ENCODE measurements around the gene STAG1.

STAG1 gene

GRCh38 chr3:136329593-136329992 is 422.6 kb downstream of the STAG1 start:
- no peak for DNase-seq (ENCODE audit: low read depth)

- DNase-seq (ENCODE audit: low read depth), result no peak
These were observed 424.5 kb downstream of the STAG1 start for GRCh38 chr3:136327671-136328070.

GRCh38 chr3:136326316-136326715 is 425.9 kb downstream of the STAG1 start:
- no peak for DNase-seq (ENCODE audit: low read depth)

- no peak for DNase-seq (ENCODE audit: low read depth)
These were observed 440.2 kb downstream of the STAG1 start for GRCh38 chr3:136311968-136312367.

GRCh38 chr3:136311261-136311660 is 440.9 kb downstream of the STAG1 start:
- no peak for DNase-seq (ENCODE audit: low read depth)

- no peak for DNase-seq (ENCODE audit: low read depth)
These were observed 446.3 kb downstream of the STAG1 start for GRCh38 chr3:136305879-136306278.

GRCh38 chr3:136300444-136300843 is 451.7 kb downstream of the STAG1 start:
- no peak for DNase-seq (ENCODE audit: low read depth)

- no peak for DNase-seq (ENCODE audit: low read depth)
These were observed 454.4 kb downstream of the STAG1 start for GRCh38 chr3:136297826-136298225.

- no peak for DNase-seq (ENCODE audit: low read depth)
These were observed 455.2 kb downstream of the STAG1 start for GRCh38 chr3:136296960-136297359.

- no peak for DNase-seq (ENCODE audit: low read depth)
These were observed 458.0 kb downstream of the STAG1 start for GRCh38 chr3:136294176-136294575.

- no peak for DNase-seq (ENCODE audit: low read depth)
These were observed 458.9 kb downstream of the STAG1 start for GRCh38 chr3:136293279-136293678.

- DNase-seq (ENCODE audit: low read depth), result no peak
These were observed 459.7 kb downstream of the STAG1 start for GRCh38 chr3:136292500-136292899.

GRCh38 chr3:136291302-136291701 is 460.9 kb downstream of the STAG1 start:
- no peak for DNase-seq (ENCODE audit: low read depth)
